Measurements from ENCODE around the gene MSTO1. TPM values are rescaled to one million over a fixed set of nuclear protein-coding genes. Genes with fewer than 3 reads are reported as not detected.
A peak's percentile ranks its signal among the peaks of the same experiment; 100 is the strongest.

Gene MSTO1
- total RNA-seq, 6 donors from 2014 or later: 17.4 to 82.8 (median 27.2) TPM

DNA sequence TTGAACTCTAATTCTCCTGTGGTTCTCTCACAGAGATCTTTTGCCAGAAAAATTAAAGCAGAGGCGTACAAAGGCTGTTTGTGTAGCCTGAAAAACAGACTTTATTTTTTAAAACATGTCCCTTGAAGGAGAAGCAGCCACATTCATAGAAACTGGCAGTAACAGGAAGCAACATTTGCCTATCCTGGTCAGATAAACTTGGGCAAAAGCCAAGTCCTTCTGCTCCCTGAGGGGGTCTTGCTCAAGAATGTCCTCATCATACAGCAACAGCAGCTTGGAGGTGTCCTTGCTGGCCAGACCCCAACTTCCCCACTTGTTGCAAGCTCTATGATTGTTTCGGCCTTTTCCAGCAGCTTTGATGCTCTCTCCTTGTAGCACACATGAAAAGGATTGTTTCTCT lies 36.3 kb downstream of the MSTO1 start:
- Histone ChIP-seq H3K4me1 (peaks cover 4 to 23% (median 11%) of the 10 kb centered on the region in 4 donors), H3K27me3 (no peaks in the 10 kb centered on the region), H3K4me3 (no peak overlapping the region), H3K9me3 (peaks cover 0 to 20% (median 10%) of the 10 kb centered on the region in 4 donors), H3K27ac (no peak overlapping the region), H3K36me3 (no peaks in the 10 kb centered on the region)
- TF ChIP-seq EP300 (IDR thresholded peaks at IDR 0.05) (no peak), POLR2A (IDR thresholded peaks at IDR 0.05) (no peak), POLR2AphosphoS5 (IDR thresholded peaks at IDR 0.05) (no peak)
- TF ChIP-seq, protein P1, sequence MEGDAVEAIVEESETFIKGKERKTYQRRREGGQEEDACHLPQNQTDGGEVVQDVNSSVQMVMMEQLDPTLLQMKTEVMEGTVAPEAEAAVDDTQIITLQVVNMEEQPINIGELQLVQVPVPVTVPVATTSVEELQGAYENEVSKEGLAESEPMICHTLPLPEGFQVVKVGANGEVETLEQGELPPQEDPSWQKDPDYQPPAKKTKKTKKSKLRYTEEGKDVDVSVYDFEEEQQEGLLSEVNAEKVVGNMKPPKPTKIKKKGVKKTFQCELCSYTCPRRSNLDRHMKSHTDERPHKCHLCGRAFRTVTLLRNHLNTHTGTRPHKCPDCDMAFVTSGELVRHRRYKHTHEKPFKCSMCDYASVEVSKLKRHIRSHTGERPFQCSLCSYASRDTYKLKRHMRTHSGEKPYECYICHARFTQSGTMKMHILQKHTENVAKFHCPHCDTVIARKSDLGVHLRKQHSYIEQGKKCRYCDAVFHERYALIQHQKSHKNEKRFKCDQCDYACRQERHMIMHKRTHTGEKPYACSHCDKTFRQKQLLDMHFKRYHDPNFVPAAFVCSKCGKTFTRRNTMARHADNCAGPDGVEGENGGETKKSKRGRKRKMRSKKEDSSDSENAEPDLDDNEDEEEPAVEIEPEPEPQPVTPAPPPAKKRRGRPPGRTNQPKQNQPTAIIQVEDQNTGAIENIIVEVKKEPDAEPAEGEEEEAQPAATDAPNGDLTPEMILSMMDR (IDR thresholded peaks at IDR 0.05): no peak
- no peak for ATAC-seq (ENCODE audit: low FRiP score in 2 of 2)
- no peak for DNase-seq
- WGBS, 2 donors: 62 to 79% methylated on average over 2 of the region's 2 CpGs

DNA sequence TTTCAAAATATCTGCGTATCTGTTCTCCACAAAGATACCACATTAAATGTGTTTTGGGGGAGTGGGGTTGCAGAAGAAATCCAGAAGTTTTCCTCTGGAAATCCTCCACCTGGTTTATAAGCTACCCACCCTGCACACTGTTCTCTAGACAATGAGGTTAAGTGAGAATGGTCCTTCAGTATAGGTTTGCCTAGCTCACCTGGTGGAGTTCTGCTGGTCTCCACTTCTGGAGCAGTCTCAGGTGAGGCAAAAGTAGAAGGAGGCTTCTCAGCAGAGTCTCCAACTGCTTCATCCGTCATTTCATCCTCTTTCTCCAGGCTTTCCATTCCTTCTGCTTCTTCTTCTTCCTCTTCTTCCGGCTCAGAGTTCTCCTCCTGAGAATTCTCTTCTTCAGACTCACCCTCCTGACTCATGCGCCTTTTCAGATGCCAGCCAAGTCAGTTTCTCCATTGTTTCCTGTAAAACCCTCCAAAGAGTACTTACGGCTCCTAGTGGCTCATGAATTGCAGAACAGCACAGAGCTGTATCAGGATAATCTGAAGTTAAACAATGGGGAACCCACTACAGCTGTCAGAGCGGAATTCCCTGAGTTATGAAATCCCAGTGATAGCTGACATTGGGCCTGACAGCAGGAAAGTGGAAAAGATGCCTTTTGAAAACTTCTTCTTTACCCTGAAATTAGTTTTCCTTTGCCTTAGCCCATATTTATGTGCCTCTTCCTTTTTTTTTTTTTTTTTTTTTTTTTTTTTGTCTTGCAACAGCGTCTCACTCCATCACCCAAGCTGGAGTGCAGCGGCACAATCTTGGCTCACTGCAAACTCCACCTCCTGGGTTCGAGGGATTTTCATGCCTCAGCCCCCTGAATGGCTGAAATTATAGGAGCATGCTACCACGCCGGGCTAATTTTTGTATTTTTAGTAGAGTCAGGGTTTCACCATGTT lies 38.5 kb downstream of the MSTO1 start:
- H3K9me3 ChIP-seq: peaks cover 0 to 4% (median 1%) of the 10 kb centered on the region in 4 donors
- no peaks in the 10 kb centered on the region for H3K27me3 ChIP-seq
- ATAC-seq (ENCODE audit: low FRiP score in 2 of 2) (peak; percentile 84 to 92), DNase-seq (peak in 1 of 2 donors; percentile 60)
- H3K4me1 ChIP-seq: peaks cover 4 to 27% (median 15%) of the 10 kb centered on the region in 4 donors
- TF ChIP-seq POLR2A (IDR thresholded peaks at IDR 0.05): no peak
- TF ChIP-seq EP300 (IDR thresholded peaks at IDR 0.05): peak in 1 of 4 donors; percentile 74
- TF ChIP-seq, protein P1 (IDR thresholded peaks at IDR 0.05): peak in 4 of 6 experiments; percentile 26 to 50 (median 38)
- peak in 1 of 2 donors; percentile 46 for TF ChIP-seq POLR2AphosphoS5 (IDR thresholded peaks at IDR 0.05)
- peak overlapping the region; percentile 48 to 62 (median 57) for H3K27ac ChIP-seq
- H3K4me3 ChIP-seq: no peak overlapping the region
- 30 to 43% methylated on average over 11 of the region's 11 CpGs for WGBS, 2 donors
- H3K36me3 ChIP-seq: no peaks in the 10 kb centered on the region

DNA sequence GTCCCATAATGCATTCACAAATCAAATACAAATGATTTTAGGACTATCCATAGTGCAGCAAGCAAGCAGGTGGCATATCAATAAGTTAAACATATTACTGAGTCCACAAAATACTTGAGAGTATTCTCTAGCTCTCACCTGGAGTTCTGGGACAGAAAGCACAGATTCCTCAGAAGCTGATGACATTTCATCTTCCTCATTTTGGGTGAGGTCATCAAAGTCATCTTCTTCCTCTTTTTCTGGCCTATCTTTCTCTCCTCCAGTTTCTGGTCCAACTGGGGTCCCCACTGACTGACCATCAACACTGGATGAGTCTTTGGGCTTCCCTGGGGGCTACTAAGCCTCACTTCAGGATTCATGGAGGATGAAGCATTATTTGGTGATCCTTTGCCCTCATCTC lies 39.7 kb downstream of the MSTO1 start:
- H3K4me3 ChIP-seq: no peak overlapping the region
- no peak for DNase-seq
- H3K9me3 ChIP-seq: peaks cover 0 to 4% (median 0%) of the 10 kb centered on the region in 4 donors
- H3K4me1 ChIP-seq: peaks cover 4 to 27% (median 15%) of the 10 kb centered on the region in 4 donors
- ATAC-seq (ENCODE audit: low FRiP score in 2 of 2): peak in 1 of 2 donors; percentile 25
- H3K27me3 ChIP-seq: no peaks in the 10 kb centered on the region
- H3K27ac ChIP-seq: no peak overlapping the region
- no peaks in the 10 kb centered on the region for H3K36me3 ChIP-seq
- TF ChIP-seq POLR2AphosphoS5 (IDR thresholded peaks at IDR 0.05) (no peak), POLR2A (IDR thresholded peaks at IDR 0.05) (no peak), EP300 (IDR thresholded peaks at IDR 0.05) (no peak)
- TF ChIP-seq, protein P1 (IDR thresholded peaks at IDR 0.05): no peak

DNA sequence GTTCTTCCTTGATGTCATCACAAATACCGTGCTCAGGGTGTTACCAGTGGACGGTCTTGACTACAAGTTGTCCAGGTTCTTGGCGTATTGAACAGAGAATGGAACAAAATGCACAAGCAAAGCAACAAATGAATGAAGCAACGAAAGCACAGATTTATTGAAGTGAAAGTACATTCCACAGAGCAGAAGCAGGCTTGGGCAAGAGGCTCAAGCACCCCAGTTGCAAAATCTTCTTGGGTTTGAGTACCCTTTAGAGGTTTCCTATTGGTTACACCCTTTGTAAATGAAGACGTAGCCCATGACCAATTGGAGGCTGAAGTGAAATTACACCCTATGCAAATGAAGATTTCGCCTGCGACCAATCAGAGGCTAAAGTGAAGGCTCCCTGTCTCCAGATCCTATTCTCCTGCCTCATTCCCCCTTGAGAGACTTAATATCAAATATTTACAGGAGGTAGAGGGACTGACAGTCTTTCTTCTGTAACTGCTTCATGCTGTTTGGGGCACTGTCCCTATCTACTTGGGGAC lies 40.3 kb downstream of the MSTO1 start:
- Histone ChIP-seq H3K27me3 (no peaks in the 10 kb centered on the region), H3K4me1 (peaks cover 4 to 27% (median 15%) of the 10 kb centered on the region in 4 donors), H3K9me3 (peaks cover 0 to 4% (median 0%) of the 10 kb centered on the region in 4 donors), H3K36me3 (no peaks in the 10 kb centered on the region), H3K27ac (peak overlapping the region in 2 of 4 donors; percentile 32 to 36), H3K4me3 (no peak overlapping the region)
- no peak for ATAC-seq (ENCODE audit: low FRiP score in 2 of 2)
- DNase-seq: peak in 1 of 2 donors; percentile 27
- 74 to 78% methylated on average over 7 of the region's 7 CpGs for WGBS, 2 donors
- TF ChIP-seq, protein P1 (IDR thresholded peaks at IDR 0.05): no peak
- no peak for TF ChIP-seq POLR2A (IDR thresholded peaks at IDR 0.05)
- no peak for TF ChIP-seq EP300 (IDR thresholded peaks at IDR 0.05)
- TF ChIP-seq POLR2AphosphoS5 (IDR thresholded peaks at IDR 0.05): no peak
